Gastroesophageal sphincter (tissue), 3 donors: ENCODE results near the gene LDHA.

ENCODE experiments used
- CTCF ChIP-seq, 4 experiments: fragments of 200-600 bp in 2 of 4; fragments of 450-650 bp in 2 of 4; sonication (generic) in 1 of 4; IDR thresholded peaks; one replicate each; pipeline ENCODE4 v1.5.1; 2017 to 2019; ENCODE audit warnings: antibody characterized with exemption in 4 of 4, mild to moderate bottlenecking in 2 of 4, moderate library complexity in 2 of 4
- POLR2A ChIP-seq, 2 donors: fragments of 450-650 bp; IDR thresholded peaks; one replicate each; pipeline ENCODE4 v1.6.1; 2017; ENCODE audit warnings: antibody characterized with exemption in 2 of 2, mild to moderate bottlenecking in 2 of 2, moderate library complexity in 1 of 2

GRCh38 chr11:18408558-18409291 lies 14.4 kb downstream of the LDHA start:
- TF ChIP-seq POLR2A (IDR thresholded peaks at IDR 0.05) = no peak
- TF ChIP-seq CTCF (IDR thresholded peaks at IDR 0.05) = no peak
